Transverse colon (tissue), 4 donors: ENCODE data around the gene CHTF18.

Source experiments
- POLR2A ChIP-seq: fragments of 450-650 bp; IDR thresholded peaks from one replicate; pipeline ENCODE4 v1.6.1; 2016; ENCODE audit warnings: antibody characterized with exemption, mild to moderate bottlenecking, moderate library complexity
- POLR2AphosphoS5 ChIP-seq, 3 donors: sonication (generic); formaldehyde crosslinking; IDR thresholded peaks; one replicate each; pipeline ENCODE4 v1.6.1; 2016; ENCODE audit warnings: antibody characterized with exemption in 3 of 3
- TF ChIP-seq, protein P1 (sequence below), 5 experiments: fragments of 200-600 bp in 3 of 5; fragments of 450-650 bp in 2 of 5; sonication (generic) in 3 of 5; IDR thresholded peaks; 1 replicate in 2 of 5; 2 replicates in 3 of 5; pipeline ENCODE4 v1.5.1; 2016 to 2017; ENCODE audit warnings: antibody characterized with exemption in 5 of 5, inconsistent platforms in 3 of 5, mild to moderate bottlenecking in 2 of 5, moderate library complexity in 1 of 5

DNA sequence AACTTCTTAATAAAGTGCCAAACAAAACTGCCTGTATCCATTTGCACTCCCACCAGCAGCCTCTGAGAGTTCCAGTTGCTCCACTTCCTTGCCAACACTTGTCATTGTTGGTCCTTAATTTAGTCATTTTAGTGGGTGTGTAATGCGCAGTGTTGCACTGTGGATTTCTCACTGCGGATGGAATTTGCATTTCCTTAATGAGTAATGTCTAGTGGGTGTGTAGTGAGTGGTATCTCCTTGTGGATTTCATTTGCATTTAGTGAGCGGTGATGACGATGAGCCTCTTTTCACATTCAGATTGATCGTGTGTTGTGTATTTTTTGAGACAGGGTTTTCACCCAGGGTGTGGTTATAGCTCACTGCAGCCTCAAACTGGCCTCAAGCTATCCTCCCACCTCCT is 32.0 kb upstream of the CHTF18 start:
- TF ChIP-seq, protein P1, sequence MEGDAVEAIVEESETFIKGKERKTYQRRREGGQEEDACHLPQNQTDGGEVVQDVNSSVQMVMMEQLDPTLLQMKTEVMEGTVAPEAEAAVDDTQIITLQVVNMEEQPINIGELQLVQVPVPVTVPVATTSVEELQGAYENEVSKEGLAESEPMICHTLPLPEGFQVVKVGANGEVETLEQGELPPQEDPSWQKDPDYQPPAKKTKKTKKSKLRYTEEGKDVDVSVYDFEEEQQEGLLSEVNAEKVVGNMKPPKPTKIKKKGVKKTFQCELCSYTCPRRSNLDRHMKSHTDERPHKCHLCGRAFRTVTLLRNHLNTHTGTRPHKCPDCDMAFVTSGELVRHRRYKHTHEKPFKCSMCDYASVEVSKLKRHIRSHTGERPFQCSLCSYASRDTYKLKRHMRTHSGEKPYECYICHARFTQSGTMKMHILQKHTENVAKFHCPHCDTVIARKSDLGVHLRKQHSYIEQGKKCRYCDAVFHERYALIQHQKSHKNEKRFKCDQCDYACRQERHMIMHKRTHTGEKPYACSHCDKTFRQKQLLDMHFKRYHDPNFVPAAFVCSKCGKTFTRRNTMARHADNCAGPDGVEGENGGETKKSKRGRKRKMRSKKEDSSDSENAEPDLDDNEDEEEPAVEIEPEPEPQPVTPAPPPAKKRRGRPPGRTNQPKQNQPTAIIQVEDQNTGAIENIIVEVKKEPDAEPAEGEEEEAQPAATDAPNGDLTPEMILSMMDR (IDR thresholded peaks at IDR 0.05), result no peak
- TF ChIP-seq POLR2A, result no peak
- no peak for TF ChIP-seq POLR2AphosphoS5 (IDR thresholded peaks at IDR 0.05)
